Astrocyte (in vitro differentiated cells and primary cell): ENCODE data around the gene HLF. TPM values are rescaled to one million over a fixed set of nuclear protein-coding genes. Genes with fewer than 3 reads are reported as not detected.

Source experiments
- DNase-seq: peaks from one replicate; pipeline ENCODE4 v3.0.0-alpha.2; 2010; ENCODE audit warnings: low read depth
- FAIRE-seq: peaks from 2 replicates; lab custom pipeline; 2011; peaks lifted over from hg19 to GRCh38; lab: Jason Lieb, UNC
- H2AFZ ChIP-seq: 2 replicates; pipeline ENCODE4 v1.6.0; 2012; ENCODE audit warnings: low read depth, low read length, inconsistent platforms
- H3K27ac ChIP-seq: 2 replicates; pipeline ENCODE4 v1.5.1; 2011; ENCODE audit warnings: low read depth, low read length, inconsistent platforms
- H3K27me3 ChIP-seq: 2 replicates; pipeline ENCODE4 v1.6.0; 2011; ENCODE audit warnings: low read length, inconsistent platforms; ENCODE audit not compliant: insufficient read depth
- H3K36me3 ChIP-seq: 2 replicates; pipeline ENCODE4 v1.5.1; 2011; ENCODE audit warnings: low read length, inconsistent platforms; ENCODE audit not compliant: insufficient read depth
- H3K4me1 ChIP-seq: 2 replicates; pipeline ENCODE4 v1.5.1; 2011; ENCODE audit warnings: low read length, inconsistent platforms; ENCODE audit not compliant: insufficient read depth
- H3K4me2 ChIP-seq: 2 replicates; pipeline ENCODE4 v1.6.0; 2012; ENCODE audit warnings: low read length, inconsistent platforms
- H3K4me3 ChIP-seq: 2 replicates; pipeline ENCODE4 v1.5.1; 2011; ENCODE audit warnings: low read depth, mild to moderate bottlenecking, low read length, inconsistent platforms; ENCODE audit not compliant: insufficient read depth
- H3K79me2 ChIP-seq: 2 replicates; pipeline ENCODE4 v1.6.0; 2012; ENCODE audit warnings: mild to moderate bottlenecking, low read length, inconsistent platforms; ENCODE audit not compliant: insufficient read depth
- H3K9ac ChIP-seq: 2 replicates; pipeline ENCODE4 v1.6.0; 2012; ENCODE audit warnings: mild to moderate bottlenecking, low read length, inconsistent platforms
- H3K9me3 ChIP-seq: 2 replicates; pipeline ENCODE4 v1.5.1; 2012; ENCODE audit warnings: low read depth, mild to moderate bottlenecking, low read length, inconsistent platforms; ENCODE audit not compliant: insufficient read depth
- H4K20me1 ChIP-seq: 2 replicates; pipeline ENCODE4 v1.6.0; 2012; ENCODE audit warnings: low read length, inconsistent platforms; ENCODE audit not compliant: insufficient read depth
- H3K27ac Mint-ChIP-seq: one replicate; pipeline ENCODE4 v1.8.0; 2021; ENCODE audit warnings: mild to moderate bottlenecking, mixed read lengths; ENCODE audit not compliant: unreplicated experiment
- H3K27me3 Mint-ChIP-seq: one replicate; pipeline ENCODE4 v1.8.0; 2021; ENCODE audit warnings: low read depth, mixed read lengths; ENCODE audit not compliant: unreplicated experiment
- H3K36me3 Mint-ChIP-seq: one replicate; pipeline ENCODE4 v1.8.0; 2021; ENCODE audit warnings: low read depth, mixed read lengths; ENCODE audit not compliant: unreplicated experiment
- H3K4me1 Mint-ChIP-seq: one replicate; pipeline ENCODE4 v1.8.0; 2021; ENCODE audit warnings: low read depth, mixed read lengths; ENCODE audit not compliant: unreplicated experiment
- H3K4me3 Mint-ChIP-seq: one replicate; pipeline ENCODE4 v1.8.0; 2021; ENCODE audit warnings: mild to moderate bottlenecking, moderate library complexity, mixed read lengths; ENCODE audit not compliant: unreplicated experiment
- H3K9me3 Mint-ChIP-seq: one replicate; pipeline ENCODE4 v1.8.0; 2021; ENCODE audit warnings: mild to moderate bottlenecking, mixed read lengths; ENCODE audit not compliant: unreplicated experiment
- EZH2 ChIP-seq: IDR thresholded peaks from 2 replicates; pipeline ENCODE4 v1.6.1; 2012; ENCODE audit warnings: mild to moderate bottlenecking, low read length, inconsistent platforms; ENCODE audit not compliant: insufficient read depth
- total RNA-seq: library from RNA; stranded (reverse); gene quantifications from 2 replicates; pipeline ENCODE4 v1.2.1, GENCODE V29; 2021
- TF ChIP-seq, protein P1 (sequence below): IDR thresholded peaks from 2 replicates; pipeline ENCODE4 v1.5.1; 2011; ENCODE audit warnings: low read depth, mild to moderate bottlenecking, inconsistent platforms, low read length, moderate library complexity; ENCODE audit not compliant: insufficient read depth

HLF gene
- total RNA-seq, 1 donor from 2014 or later, result not detected

DNA sequence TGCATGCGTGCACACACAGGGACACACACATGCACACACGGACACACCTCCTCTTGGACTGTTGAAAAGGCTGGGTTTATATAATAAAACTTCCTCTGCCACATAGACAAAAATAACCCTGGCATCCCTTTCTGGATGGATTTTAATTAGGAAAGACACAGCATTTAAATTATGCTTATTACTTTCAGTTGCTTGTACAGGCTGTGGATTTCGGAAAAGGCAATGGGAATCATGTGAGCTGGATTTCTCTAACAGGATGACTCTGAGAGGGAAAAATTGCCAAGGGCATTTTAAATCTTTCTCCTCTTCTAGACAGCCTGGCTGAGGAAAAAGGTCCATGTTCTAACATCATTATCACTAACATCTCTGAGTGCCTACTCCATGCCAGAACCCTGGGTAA, 75.9 kb downstream of the HLF start:
- H3K9me3 ChIP-seq, result no peaks in the 10 kb centered on the region
- H3K4me2 ChIP-seq, result no peak overlapping the region
- no peak overlapping the region for H2AFZ ChIP-seq
- Mint-ChIP-seq H3K4me1 (peaks cover 6% of the 10 kb centered on the region), H3K4me3 (no peak overlapping the region), H3K27ac (no peak overlapping the region), H3K36me3 (no peaks in the 10 kb centered on the region), H3K27me3 (peaks cover 16% of the 10 kb centered on the region), H3K9me3 (no peaks in the 10 kb centered on the region)
- no peaks in the 10 kb centered on the region for H3K27me3 ChIP-seq
- no peaks in the 10 kb centered on the region for H3K4me1 ChIP-seq
- no peak overlapping the region for H3K27ac ChIP-seq
- DNase-seq, result no peak
- FAIRE-seq, result no peak
- H3K9ac ChIP-seq, result no peak overlapping the region
- no peaks in the 10 kb centered on the region for H3K79me2 ChIP-seq
- H4K20me1 ChIP-seq, result no peaks in the 10 kb centered on the region
- TF ChIP-seq EZH2, result no peak
- TF ChIP-seq, protein P1, sequence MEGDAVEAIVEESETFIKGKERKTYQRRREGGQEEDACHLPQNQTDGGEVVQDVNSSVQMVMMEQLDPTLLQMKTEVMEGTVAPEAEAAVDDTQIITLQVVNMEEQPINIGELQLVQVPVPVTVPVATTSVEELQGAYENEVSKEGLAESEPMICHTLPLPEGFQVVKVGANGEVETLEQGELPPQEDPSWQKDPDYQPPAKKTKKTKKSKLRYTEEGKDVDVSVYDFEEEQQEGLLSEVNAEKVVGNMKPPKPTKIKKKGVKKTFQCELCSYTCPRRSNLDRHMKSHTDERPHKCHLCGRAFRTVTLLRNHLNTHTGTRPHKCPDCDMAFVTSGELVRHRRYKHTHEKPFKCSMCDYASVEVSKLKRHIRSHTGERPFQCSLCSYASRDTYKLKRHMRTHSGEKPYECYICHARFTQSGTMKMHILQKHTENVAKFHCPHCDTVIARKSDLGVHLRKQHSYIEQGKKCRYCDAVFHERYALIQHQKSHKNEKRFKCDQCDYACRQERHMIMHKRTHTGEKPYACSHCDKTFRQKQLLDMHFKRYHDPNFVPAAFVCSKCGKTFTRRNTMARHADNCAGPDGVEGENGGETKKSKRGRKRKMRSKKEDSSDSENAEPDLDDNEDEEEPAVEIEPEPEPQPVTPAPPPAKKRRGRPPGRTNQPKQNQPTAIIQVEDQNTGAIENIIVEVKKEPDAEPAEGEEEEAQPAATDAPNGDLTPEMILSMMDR, result no peak
- no peak overlapping the region for H3K4me3 ChIP-seq
- no peaks in the 10 kb centered on the region for H3K36me3 ChIP-seq

DNA sequence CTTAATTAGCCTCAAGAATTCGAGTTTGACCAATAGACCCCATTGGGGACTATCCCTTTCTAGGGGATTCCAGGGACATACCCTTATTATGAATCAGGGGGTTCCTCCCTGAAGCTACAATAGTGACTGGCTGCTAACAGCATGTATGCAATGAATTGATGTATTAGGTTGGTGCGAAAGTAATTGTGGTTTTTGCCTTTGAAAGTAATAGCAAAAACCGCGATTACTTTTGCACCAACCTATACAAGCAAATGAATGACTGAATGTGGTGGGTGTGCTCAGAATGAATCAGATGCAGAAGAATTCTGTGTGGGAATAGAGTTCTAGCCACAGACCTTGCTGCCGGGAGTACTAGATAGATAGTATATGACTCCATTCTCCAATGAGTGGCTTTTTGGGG, 76.7 kb downstream of the HLF start:
- no peaks in the 10 kb centered on the region for H4K20me1 ChIP-seq
- no peak overlapping the region for H3K9ac ChIP-seq
- peaks cover 16% of the 10 kb centered on the region for H3K27me3 Mint-ChIP-seq
- H3K4me3 ChIP-seq, result no peak overlapping the region
- H2AFZ ChIP-seq, result no peak overlapping the region
- no peaks in the 10 kb centered on the region for H3K9me3 Mint-ChIP-seq
- H3K4me1 Mint-ChIP-seq, result peaks cover 6% of the 10 kb centered on the region
- H3K4me3 Mint-ChIP-seq, result no peak overlapping the region
- TF ChIP-seq, protein P1, result no peak
- TF ChIP-seq EZH2, result no peak
- peaks cover 1% of the 10 kb centered on the region for H3K9me3 ChIP-seq
- no peak overlapping the region for H3K27ac Mint-ChIP-seq
- H3K36me3 Mint-ChIP-seq, result peaks cover under 1% of the 10 kb centered on the region
- H3K4me1 ChIP-seq, result no peaks in the 10 kb centered on the region
- no peaks in the 10 kb centered on the region for H3K36me3 ChIP-seq
- no peak overlapping the region for H3K27ac ChIP-seq
- no peak overlapping the region for H3K4me2 ChIP-seq
- no peak for FAIRE-seq
- DNase-seq, result peak; percentile 92
- H3K79me2 ChIP-seq, result no peaks in the 10 kb centered on the region
- no peaks in the 10 kb centered on the region for H3K27me3 ChIP-seq

- Mint-ChIP-seq H3K4me3 (peak overlapping the region; percentile 28), H3K36me3 (peaks cover 3% of the 10 kb centered on the region), H3K27me3 (peaks cover 18% of the 10 kb centered on the region), H3K4me1 (peaks cover 6% of the 10 kb centered on the region), H3K27ac (no peak overlapping the region), H3K9me3 (peaks cover 3% of the 10 kb centered on the region)
- Histone ChIP-seq H3K4me3 (no peak overlapping the region), H4K20me1 (no peaks in the 10 kb centered on the region), H3K4me1 (no peaks in the 10 kb centered on the region), H3K9me3 (peaks cover 4% of the 10 kb centered on the region), H3K79me2 (no peaks in the 10 kb centered on the region), H3K9ac (no peak overlapping the region), H2AFZ (no peak overlapping the region), H3K27me3 (peaks cover 4% of the 10 kb centered on the region), H3K27ac (no peak overlapping the region), H3K36me3 (no peaks in the 10 kb centered on the region), H3K4me2 (no peak overlapping the region)
- FAIRE-seq (no peak), DNase-seq (no peak)
- TF ChIP-seq EZH2, result no peak
- TF ChIP-seq, protein P1, result no peak
Observed at GRCh38 chr17:55342800-55343585, 78.2 kb downstream of the HLF start.
